GM19395 (cell line): Measurements from ENCODE around the gene DRC7.

Experiments used
- ATAC-seq: cut with Tn5 transposase; IDR thresholded peaks from one replicate; pipeline ENCODE4 v1.9.1; 2021; ENCODE audit warnings: mild to moderate bottlenecking, moderate library complexity; ENCODE audit not compliant: unreplicated experiment

Gene DRC7

DNA sequence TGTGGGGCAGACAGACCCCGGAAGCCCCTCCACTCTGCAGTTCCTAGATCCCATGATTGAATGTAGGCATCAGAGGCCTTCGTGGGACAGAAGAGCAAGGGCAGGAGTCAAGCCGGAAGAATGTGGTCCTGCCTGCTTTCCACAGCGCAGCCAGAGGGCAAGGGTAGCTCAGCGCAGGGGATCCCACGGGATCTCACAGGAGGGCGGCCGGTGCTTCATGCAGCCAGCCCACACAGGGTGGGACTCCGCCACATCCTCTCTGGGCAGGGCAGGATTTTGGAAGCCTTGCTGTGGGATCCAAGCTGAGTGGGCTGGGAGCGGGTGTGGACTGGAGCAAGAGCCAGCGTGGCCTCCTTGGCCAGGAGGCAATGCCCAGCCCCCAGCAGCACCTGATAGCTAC is 54.0 kb downstream of the DRC7 start:
- ATAC-seq = no peak

DNA sequence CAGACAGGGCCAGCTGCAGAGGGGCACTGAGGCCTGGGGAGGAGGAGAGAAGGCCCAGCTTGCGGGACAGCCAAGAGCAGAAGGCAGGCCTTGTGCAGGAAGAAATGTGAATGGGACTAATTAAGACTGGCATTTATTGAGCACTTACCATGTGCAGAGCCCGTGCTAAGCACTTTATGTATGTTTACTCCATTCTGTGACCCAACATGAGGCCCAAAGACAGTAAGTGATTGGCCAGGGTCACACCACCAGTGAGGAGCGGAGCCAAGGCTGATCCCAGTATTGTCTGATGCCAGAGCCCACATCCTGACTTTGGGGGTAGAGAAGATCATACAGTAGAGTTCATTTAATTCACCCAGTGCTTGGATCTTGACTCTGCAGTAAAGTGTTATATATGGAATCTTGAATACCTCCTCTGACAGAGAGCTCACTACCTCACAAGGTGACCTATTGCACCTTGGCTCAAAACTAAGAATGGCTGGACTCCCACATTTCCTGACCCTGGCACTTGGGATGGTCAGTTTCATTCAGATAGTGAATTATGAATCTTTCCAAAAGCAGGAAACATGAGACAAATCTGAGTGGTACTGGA is 54.6 kb downstream of the DRC7 start:
- ATAC-seq = no peak

DNA sequence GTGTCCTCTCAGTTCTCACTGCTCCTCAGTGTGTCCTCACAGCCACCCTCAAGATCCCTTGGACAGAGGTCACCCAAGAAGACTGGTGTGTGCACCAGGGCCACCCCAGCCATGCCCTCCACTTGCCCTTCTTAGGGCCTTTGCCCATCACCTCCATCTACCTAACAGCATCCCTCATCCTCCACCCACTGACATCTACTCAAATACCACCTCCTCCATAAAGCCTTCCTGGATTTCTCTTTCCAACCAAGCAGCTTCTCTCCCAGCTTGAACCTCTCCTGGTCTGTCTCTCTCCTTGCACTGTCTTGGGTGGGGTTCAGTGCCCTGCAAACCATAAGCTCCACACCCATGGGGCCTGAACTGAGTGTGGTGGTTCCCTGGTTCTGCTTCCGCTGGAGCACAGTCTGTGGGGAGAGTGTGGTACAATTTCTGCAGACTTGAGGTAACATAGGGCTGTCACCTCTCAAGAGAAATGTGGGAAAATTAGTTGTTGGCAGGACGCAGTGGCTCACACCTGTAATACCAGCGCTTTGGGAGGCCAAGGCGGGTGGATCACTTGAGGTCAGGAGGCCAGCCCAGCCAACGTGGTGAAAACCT is 55.3 kb downstream of the DRC7 start:
- no peak for ATAC-seq

DNA sequence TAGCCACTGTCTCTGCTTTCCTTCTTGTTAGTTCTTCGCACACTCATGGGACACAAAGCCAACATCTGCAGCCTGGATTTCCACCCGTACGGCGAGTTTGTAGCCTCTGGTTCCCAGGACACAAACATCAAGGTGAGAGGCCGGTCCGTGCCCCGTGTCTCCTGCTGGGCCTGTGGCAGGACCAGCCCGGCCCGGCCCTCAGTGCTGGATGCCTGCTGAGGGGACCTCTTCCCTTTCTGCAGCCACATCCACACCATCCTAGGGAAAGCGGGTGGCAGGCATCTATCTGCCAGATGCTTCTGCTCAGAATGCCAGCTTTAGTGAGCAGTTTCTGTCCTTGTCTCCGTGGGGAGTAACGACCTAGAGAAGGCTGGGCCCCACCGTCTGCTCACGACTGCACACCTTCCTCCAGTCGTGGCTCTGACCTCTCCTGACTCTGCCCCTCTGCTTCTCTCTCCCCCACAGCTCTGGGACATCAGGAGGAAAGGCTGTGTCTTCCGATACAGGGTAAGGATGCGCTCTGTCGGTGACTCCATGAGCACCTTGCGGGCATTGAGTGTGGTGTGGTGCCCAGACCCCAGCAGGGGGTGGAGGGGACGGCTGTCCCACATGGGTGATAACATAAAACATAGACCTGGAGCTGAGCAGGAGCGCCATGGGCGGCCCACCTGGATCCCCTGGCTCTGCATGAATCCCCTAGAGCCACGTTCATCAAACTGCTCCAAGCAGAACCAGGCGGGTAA is 56.4 kb downstream of the DRC7 start:
- no peak for ATAC-seq

DNA sequence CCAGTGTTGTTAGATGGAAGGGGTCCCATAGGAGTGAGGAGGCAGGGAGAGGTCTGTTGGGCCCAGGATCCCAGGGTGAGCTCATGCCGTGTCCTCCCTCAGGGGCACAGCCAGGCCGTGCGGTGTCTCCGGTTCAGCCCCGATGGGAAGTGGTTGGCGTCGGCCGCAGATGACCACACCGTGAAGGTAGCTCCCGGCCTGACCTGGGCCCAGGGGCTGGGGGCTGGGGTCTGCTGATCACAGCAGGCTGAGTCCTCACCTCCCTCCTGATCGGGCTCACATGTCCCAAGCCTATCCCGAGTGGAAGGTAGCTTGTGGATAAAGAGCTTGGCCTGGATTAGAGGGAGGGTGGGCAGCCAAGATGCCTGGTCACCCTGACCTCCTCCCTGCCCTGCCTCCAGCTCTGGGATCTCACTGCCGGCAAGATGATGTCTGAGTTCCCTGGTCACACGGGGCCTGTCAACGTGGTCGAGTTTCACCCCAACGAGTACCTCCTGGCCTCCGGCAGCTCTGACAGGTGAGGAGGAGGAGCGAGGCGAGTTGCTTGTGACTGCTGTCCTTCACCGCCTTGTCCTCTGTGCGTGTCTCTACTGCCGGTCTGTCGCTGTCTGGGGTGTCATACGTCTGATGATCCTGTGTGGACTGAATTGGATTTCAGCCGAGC is 57.1 kb downstream of the DRC7 start:
- no peak for ATAC-seq

DNA sequence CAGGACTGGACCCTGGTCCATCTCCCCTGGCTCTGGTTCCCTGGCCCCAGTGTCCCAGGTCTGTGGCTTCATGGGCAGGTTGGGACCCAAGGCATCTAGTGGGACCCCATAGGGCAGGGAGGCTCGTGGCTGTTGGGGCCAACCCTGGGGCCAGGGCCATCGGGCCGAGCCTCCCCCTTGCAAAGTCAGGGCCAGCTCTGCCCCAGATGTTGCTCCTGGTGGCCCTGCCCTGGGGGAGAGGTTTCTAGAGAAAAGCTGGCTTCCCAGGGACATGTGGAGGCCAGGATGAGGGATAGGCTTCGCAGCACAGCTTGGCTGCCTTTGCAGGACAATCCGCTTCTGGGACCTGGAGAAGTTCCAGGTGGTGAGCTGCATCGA is 57.6 kb downstream of the DRC7 start:
- ATAC-seq = no peak

DNA sequence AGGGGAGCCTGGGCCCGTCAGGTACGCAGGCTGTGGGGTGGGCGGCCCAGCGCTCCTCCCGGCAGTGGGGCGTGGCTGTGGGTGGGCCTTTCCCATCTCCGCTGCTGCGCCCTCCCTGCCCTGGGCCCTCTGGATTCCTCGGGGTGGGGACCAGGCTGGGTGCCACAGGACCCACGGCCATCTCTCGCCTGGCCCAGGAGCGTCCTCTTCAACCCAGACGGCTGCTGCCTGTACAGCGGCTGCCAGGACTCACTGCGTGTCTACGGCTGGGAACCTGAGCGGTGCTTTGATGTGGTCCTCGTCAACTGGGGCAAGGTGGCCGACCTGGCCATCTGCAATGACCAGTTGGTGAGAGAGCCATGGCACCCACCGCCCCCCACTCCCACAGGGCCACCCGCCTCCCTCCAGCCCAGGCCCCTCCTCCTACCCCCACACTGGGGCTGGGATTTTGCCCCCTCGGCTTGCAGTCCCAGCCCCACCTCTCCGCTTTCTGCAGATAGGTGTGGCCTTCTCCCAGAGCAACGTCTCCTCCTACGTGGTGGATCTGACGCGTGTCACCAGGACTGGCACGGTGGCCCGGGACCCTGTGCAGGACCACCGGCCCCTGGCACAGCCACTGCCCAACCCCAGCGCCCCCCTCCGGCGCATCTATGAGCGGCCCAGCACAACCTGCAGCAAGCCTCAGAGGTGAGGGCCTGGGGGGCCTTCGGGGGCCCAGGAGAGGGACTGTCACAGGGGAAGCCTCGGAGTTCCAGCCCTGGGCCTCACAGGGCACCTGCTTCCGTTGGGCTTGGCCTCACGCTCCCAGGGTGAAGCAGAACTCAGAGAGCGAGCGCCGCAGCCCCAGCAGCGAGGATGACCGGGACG is 58.2 kb downstream of the DRC7 start:
- ATAC-seq = no peak

DNA sequence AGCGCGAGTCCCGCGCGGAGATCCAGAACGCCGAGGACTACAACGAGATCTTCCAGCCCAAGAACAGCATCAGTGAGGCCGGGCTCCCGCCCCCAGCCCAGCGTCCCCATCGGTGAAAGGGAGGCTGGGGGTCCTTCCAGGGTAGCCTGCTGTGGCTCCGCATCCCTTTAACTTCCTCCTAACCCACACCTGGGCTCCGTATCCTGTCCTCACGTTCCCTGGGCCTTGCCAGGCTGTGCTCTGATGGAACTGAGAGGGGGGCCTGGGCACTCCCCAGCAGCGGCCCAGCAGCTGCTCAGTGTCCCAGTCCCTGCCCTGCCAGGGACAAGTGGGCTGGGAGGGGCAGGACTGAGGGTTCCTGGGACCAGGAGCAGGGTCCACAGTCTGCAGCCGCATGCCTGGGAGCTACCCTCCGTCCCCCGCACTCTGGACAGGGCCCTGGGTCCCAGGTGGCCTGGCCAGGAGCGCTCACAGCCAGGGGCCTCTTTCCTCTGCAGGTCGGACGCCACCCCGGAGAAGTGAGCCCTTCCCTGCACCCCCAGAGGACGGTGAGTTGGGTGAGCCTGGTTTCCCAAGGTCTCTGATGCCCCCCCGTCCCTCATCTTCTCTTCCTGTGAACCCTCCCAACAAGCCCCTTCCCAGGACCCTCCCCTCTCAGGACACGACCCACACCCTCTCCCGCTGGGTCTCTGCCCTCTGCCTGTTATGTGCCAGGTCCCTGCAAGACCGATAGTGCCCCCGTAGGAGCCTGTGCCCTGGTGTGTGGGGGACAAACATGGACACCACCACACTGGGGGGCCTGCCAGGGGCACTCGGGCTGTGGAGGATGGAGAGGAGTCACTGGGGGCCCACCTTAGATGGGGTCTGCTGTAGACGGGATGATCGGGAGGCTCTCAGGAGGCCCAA is 59.1 kb downstream of the DRC7 start:
- no peak for ATAC-seq

DNA sequence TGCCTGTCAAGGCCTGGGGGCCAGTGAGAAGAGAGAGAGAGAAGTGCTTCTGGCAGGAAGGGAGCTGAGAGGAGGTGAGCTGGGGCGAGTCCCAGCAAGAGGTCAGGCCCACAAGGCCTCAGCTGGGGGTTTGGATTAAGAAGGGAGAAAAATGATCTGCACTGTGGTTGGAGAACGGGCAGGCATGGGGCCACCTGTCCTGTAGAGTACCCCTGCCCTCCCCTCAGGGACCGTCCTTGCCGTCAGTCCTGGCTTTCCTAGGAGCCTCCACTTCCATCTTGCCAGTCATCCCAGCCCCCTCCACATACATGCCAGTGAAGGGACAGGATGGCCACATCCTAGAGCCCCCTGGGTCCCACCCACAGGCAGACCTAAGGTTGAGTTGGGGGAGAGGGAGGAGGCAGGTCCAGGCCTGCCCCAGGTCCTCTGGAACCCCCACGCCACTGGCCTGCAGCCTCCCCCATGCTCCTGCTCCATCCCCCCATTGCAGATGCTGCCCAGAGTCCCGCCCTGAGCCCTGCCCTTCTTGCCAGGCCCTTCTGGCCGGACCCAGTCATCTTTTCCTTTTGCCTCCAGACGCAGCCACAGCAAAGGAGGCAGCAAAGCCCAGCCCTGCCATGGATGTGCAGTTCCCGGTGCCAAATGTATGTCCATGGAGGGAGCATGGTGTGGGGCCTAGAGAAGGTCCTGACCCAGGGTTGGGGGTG is 59.9 kb downstream of the DRC7 start:
- no peak for ATAC-seq

DNA sequence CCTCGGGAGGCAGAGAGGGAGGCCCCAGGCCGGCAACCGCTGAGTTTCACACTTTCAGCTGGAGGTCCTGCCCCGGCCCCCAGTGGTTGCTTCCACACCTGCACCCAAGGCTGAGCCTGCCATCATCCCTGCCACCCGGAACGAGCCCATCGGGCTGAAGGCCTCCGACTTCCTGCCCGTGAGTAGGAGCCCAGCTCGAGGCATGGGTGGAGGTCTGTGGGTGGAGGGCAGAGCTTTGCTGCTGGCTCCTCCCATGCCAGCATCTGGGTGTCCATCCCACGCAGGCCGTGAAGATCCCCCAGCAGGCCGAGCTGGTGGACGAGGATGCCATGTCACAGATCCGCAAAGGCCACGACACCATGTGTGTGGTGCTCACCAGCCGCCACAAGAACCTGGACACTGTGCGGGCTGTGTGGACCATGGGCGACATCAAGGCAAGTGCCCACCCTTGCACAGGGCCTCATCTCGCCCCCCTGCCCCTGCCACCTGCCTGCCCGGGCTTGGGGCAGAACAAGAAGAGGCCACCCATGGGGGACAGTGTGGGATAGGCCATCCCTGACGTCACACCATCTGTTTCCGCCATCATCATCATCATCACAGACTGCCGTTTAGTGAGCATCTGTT is 60.6 kb downstream of the DRC7 start:
- no peak for ATAC-seq

DNA sequence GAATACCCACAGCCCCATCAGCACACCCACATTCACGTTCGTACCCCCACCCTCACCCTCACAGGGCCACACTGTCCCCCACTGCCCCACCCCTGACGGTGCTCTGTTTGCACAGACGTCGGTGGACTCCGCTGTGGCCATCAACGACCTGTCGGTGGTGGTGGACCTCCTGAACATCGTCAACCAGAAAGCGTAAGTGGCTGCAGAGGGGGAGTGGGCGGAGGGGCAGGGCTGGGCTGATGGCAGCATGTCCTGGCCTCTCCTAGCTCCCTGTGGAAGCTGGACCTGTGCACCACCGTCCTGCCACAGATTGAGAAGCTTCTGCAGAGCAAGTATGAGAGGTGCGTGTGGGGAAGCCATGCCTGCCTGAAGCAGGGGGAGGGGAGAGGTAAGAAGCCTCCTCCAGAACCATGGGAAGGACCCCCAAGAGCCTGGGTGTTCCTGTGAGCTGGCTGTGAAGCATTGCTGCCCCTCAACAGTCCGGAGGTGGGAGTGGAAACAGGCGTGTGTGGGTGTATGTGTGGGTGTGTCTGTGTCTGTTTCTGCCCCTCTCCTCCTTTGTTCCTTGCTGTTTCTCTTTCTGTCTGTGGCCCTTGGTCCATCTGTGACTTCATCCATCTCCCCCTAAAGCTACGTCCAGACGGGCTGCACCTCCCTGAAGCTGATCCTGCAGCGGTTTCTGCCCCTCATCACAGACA is 61.3 kb downstream of the DRC7 start:
- ATAC-seq = no peak

DNA sequence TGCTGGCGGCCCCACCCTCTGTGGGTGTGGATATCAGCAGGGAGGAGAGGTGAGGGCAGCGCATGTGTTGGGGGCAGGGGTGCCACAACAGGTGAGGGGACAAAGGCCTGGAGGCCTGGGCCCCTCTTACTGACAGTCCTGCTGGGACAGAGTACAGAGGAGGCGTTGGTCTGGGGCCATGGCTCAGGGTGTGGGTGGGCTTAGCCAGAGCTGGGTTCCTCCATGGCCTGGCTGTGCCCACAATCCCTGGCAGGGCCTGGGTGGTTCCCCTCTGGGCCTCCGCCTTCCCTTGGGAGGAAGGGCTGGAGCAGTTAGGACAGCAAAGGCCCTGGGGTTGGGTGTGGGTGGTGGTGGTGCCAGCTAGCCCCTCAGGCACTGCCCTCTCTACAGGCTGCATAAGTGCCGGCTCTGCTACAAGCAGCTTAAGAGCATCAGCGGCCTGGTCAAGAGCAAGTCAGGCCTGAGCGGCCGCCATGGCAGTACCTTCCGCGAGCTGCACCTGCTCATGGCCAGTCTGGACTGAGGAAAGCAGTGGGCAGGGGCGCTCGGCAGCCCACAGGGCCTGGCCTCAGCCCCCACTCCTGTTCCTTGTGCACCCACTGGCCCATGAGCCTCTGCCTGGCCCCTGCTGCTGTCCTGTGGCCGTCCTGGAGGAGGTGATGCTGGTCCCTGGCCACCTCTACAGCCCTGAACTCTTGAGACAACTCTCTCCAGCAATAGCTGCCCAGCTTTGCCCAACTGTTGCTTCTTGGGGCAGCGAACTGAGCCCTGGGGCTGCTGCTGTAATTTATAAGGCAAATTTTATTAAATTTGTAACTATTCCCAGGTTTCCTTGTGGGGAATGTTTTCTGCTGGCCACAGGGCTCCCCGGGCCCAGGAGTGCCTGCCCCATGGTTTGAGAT is 62.1 kb downstream of the DRC7 start:
- ATAC-seq = peak; percentile 12

DNA sequence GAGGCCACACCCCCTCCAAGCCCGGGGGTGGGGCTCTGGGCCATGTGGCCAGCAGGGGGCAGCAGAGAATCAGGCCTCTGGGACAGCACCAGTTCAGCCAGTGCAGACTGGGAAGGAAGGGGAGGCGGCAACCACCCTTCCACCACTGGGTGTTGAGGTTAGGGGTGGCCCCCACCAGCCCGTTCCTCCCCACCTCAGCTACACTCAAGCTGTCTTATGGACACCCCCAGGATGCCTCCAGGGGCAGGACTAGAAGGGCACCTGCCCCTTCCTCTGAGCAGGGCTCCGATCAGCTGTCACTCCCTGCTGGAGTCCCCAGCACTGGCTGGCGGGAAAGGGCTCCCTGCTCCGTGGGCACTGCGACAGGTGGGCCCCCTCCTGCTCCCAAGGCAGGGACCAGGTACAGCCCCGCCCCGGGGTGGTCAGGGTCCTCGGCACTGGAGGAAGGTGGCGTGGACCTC is 62.8 kb downstream of the DRC7 start:
- ATAC-seq = peak; percentile 92

DNA sequence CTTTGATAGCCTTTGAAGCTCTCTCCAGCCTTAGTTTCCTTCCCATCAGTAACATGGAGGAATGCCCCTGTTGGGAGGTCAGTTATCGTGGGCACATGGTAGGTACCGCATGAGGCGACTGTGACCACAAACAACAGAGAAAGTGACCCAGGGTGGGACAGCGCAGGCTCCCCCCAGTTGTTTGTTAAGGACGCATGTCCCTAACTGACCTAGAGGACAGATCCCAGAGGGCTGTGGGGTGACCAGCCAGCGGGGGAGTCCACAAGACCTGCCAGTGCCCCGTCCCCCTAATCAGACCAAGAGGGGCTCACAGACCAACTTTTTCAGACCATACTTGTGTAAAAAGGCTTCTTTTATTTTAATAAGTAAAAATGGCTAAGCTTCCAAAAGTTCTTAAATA is 63.3 kb downstream of the DRC7 start:
- no peak for ATAC-seq

DNA sequence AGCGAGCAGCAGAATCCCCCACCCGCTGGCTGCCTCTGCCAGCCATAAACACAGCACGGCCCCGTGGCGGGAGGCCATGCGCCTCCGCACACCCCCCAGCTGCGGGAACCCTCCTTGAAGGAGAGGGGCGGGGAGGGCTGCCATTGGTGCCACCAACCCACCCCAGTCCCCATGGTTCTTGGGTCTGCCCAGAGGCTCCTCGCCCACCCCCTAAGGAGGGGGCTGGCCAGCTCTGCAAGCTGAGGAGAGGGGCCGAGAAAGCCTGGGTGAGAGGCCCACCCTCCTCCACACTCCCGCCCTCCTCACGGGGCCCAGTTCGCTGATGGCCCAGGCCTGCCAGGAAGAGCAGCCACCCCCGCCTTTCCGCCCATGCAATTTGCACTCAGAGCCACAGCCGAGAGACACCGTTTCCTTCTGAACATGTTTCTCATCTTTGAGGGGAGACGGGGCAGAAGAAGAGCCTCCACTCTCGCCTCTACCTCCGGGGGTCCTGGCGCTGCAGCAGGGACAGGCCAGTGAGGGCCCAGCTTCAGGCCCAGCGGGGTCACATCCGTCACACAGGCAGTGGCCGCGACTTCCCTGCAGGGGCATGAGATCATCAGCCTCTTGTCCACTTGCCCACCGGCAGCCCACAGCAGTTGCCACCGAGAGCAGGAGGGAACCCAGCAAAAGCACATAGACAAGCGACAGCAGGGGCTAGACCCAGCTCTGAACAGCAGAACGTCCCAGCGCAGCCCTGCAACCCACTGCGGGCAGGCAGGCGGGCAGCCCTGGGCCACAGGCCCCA is 63.9 kb downstream of the DRC7 start:
- no peak for ATAC-seq

DNA sequence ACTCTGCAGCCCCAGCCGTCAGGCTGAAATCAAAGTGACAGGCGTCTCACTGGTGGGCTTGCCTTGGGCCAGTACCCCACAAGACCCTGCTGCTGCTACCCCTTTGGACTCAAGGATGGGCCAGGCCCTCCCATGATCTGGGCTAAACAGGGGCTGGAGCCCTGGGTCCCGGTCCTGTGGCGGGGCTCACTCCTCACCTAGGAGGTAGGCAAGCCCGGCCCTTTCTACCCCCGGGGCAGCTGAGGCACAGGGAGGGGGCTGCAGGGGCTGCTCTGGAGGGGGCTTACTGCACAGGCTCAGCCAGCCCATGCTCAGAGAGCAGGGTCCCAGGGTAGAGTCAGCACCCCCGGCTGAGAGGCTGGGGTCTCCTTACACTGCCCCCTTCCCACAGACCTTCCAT is 64.5 kb downstream of the DRC7 start:
- ATAC-seq = no peak
